K562 (cell line): ENCODE measurements around the gene BORA. TPM values are rescaled to one million over a fixed set of nuclear protein-coding genes. Genes with fewer than 3 reads are reported as not detected.

Experiments used
- ATAC-seq: fragments of 200-7000 bp; cut with Tn5 transposase; 3 replicates; pipeline ENCODE4 v1.9.1; 2020; ENCODE audit warnings: moderate library complexity
- BruUV-seq: library from RNA; stranded (reverse); fragments of 400-500 nt; replicated peaks from 2 replicates; lab custom pipeline; 2021; lab: Mats Ljungman, UMichigan
- CTCF ChIA-PET: fragments of 300-600 bp; formaldehyde crosslinking; extraction: SDS; loops from one replicate; lab custom pipeline; 2021; ENCODE audit warnings: low intra/inter-chr PET ratio; lab: Yijun Ruan, JAX
- POLR2A ChIA-PET: fragments of 300-600, 350-650 bp; sonication (Branson Sonifier 250); formaldehyde crosslinking; extraction: SDS; loops from one replicate; lab custom pipeline; 2021; ENCODE audit warnings: antibody characterized with exemption, inconsistent platforms; lab: Yijun Ruan, JAX
- DNase-seq, 4 experiments: peaks; one replicate each; pipeline versions ENCODE4 v3.0.0 to v3.0.0-alpha.2; 2011 to 2018; ENCODE audit warnings: low spot score in 3 of 4, mixed read lengths in 3 of 4; ENCODE audit errors: extremely low read depth in 1 of 4
- FAIRE-seq: peaks from 2 replicates; lab custom pipeline; 2011; peaks lifted over from hg19 to GRCh38; lab: Jason Lieb, UNC
- H2AFZ ChIP-seq: 2 replicates; pipeline ENCODE4 v1.6.0; 2011; ENCODE audit warnings: low read depth, low read length, control low read depth, inconsistent platforms
- H3K27ac ChIP-seq: fragments of 200-600 bp; 3 replicates; pipeline ENCODE4 v1.8.0; 2011; ENCODE audit warnings: low read depth, mild to moderate bottlenecking, control low read depth, inconsistent platforms, low read length, moderate library complexity, mixed read lengths; ENCODE audit errors: extremely low read depth
- H3K27me3 ChIP-seq, 2 experiments: fragments of 300-600 bp in 1 of 2; 2 replicates in 1 of 2; 3 replicates in 1 of 2; pipeline versions ENCODE4 v1.6.0 to v1.8.0; 2011; ENCODE audit warnings: inconsistent platforms in 2 of 2, low read length in 2 of 2, mild to moderate bottlenecking in 1 of 2, mixed read lengths in 1 of 2, moderate library complexity in 1 of 2; ENCODE audit not compliant: control insufficient read depth in 2 of 2, insufficient read depth in 2 of 2
- H3K36me3 ChIP-seq: fragments of 300-600 bp; 3 replicates; pipeline ENCODE4 v1.8.0; 2011; ENCODE audit warnings: mild to moderate bottlenecking, low read length, inconsistent platforms; ENCODE audit not compliant: control insufficient read depth, insufficient read depth
- H3K4me1 ChIP-seq, 2 experiments: fragments of 200-600 bp in 1 of 2; replicated peaks in 1 of 2; 2 replicates in 1 of 2; 3 replicates in 1 of 2; pipeline versions ENCODE4 v1.5.1 to v1.8.0; 2011; ENCODE audit warnings: inconsistent platforms in 2 of 2, low read length in 2 of 2, mild to moderate bottlenecking in 1 of 2, mixed read lengths in 1 of 2, moderate library complexity in 1 of 2; ENCODE audit not compliant: control insufficient read depth in 2 of 2, insufficient read depth in 2 of 2
- H3K4me2 ChIP-seq: 2 replicates; pipeline ENCODE4 v1.6.1; 2011; ENCODE audit warnings: low read length, control low read depth, inconsistent platforms, mixed read lengths; ENCODE audit not compliant: insufficient read depth
- H3K4me3 ChIP-seq: fragments of 200-600 bp; sonication (generic), shearing (Covaris generic); 2 replicates; pipeline ENCODE4 v1.5.1; 2016; ENCODE audit warnings: control low read depth, inconsistent platforms
- H3K79me2 ChIP-seq: fragments of 200-600 bp; 3 replicates; pipeline ENCODE4 v1.8.0; 2011; ENCODE audit warnings: low read length, inconsistent platforms; ENCODE audit not compliant: control insufficient read depth, insufficient read depth
- H3K9ac ChIP-seq, 2 experiments: 2 replicates each; pipeline versions ENCODE4 v1.6.0 to v1.6.1; 2011; ENCODE audit warnings: low read depth in 2 of 2, low read length in 2 of 2, control low read depth in 1 of 2, inconsistent platforms in 1 of 2, mild to moderate bottlenecking in 1 of 2, mixed read lengths in 1 of 2; ENCODE audit not compliant: insufficient read depth in 1 of 2
- H3K9me1 ChIP-seq: one replicate; pipeline ENCODE4 v1.6.0; 2011; ENCODE audit warnings: inconsistent platforms, mild to moderate bottlenecking, low read length, moderate library complexity; ENCODE audit not compliant: control insufficient read depth, insufficient read depth
- H3K9me3 ChIP-seq: replicated peaks from 2 replicates; pipeline ENCODE4 v1.5.1; 2011; ENCODE audit warnings: low read depth, low read length, inconsistent platforms; ENCODE audit not compliant: control insufficient read depth, insufficient read depth
- H4K20me1 ChIP-seq: replicated peaks from 2 replicates; pipeline ENCODE4 v1.6.1; 2011; ENCODE audit warnings: low read length, inconsistent platforms, mixed read lengths; ENCODE audit not compliant: control insufficient read depth, insufficient read depth
- ATF1 ChIP-seq, 2 experiments: fragments of 450-650 bp in 1 of 2; IDR thresholded peaks; 2 replicates each; pipeline ENCODE4 v1.6.1; 2016; ENCODE audit warnings: missing compliant biosample characterization in 1 of 2, missing genetic modification characterization in 1 of 2
- CBX8 ChIP-seq: fragments of 200-600 bp; sonication (generic); IDR thresholded peaks from 2 replicates; pipeline ENCODE4 v1.6.1; 2012; ENCODE audit warnings: borderline replicate concordance, mixed run types, low read depth, mild to moderate bottlenecking, moderate library complexity, mixed read lengths, low read length, control low read depth, inconsistent platforms; ENCODE audit not compliant: poor library complexity, severe bottlenecking; ENCODE audit errors: extremely low read depth
- CSDE1 ChIP-seq, 2 experiments: fragments of 450-650 bp; IDR thresholded peaks; 2 replicates each; pipeline ENCODE4 v1.6.1; 2016; ENCODE audit warnings: mild to moderate bottlenecking in 1 of 2
- ELF4 ChIP-seq: fragments of 450-650 bp; formaldehyde crosslinking; IDR thresholded peaks from 2 replicates; pipeline ENCODE4 v1.4.0; 2022; ENCODE audit warnings: missing genetic modification characterization
- HEY1 ChIP-seq: fragments of 250-450 bp; sonication (Bioruptor Pico); IDR thresholded peaks from 2 replicates; pipeline ENCODE4 v1.5.0; 2020; ENCODE audit warnings: mild to moderate bottlenecking, moderate library complexity, borderline replicate concordance
- KDM4B ChIP-seq, 2 experiments: fragments of 450-650 bp in 1 of 2; sonication (generic) in 1 of 2; IDR thresholded peaks; 2 replicates each; pipeline ENCODE4 v1.6.1; 2016 to 2017; ENCODE audit warnings: borderline replicate concordance in 2 of 2, antibody characterized with exemption in 1 of 2, low read depth in 1 of 2, mild to moderate bottlenecking in 1 of 2
- NCOA6 ChIP-seq: fragments of 450-650 bp; IDR thresholded peaks from 2 replicates; pipeline ENCODE4 v1.6.1; 2017; ENCODE audit warnings: mild to moderate bottlenecking
- NELFE ChIP-seq: IDR thresholded peaks from 2 replicates; pipeline ENCODE4 v1.6.1; 2011; ENCODE audit warnings: mild to moderate bottlenecking; ENCODE audit not compliant: insufficient read depth, insufficient read length
- RNF2 ChIP-seq: sonication (generic); IDR thresholded peaks from 2 replicates; pipeline ENCODE4 v1.6.1; 2016
- TARDBP ChIP-seq: fragments of 450-650 bp; IDR thresholded peaks from 2 replicates; pipeline ENCODE4 v1.6.1; 2016
- ZNF217 ChIP-seq: sonication (generic); formaldehyde crosslinking; IDR thresholded peaks from 2 replicates; pipeline ENCODE4 v1.8.0; 2022; ENCODE audit warnings: mild to moderate bottlenecking, missing genetic modification reagents
- ZNF561 ChIP-seq: fragments of 450-650 bp; formaldehyde crosslinking; conservative IDR thresholded peaks from 2 replicates; pipeline ENCODE4 v1.4.0; 2020; ENCODE audit warnings: mild to moderate bottlenecking, moderate library complexity
- WGBS: fragments of 100-300 bp; shearing (Covaris generic); methylation state at CpG from one replicate; pipeline ENCODE4 v1.1.6; 2016; ENCODE audit warnings: low coverage, mixed read lengths; ENCODE audit not compliant: insufficient coverage; ENCODE audit errors: missing lambda C conversion rate; 5-methylcytosine and 5-hydroxymethylcytosine counted together
- in situ Hi-C: fragments of 300-500 bp; cut with MboI; formaldehyde crosslinking; loops from 4 replicates; pipeline ENCODE4 v1.15.0; 2018; ENCODE audit warnings: inconsistent platforms, mixed read lengths
- intact Hi-C: fragments of 100-400 bp; cut with micrococcal nuclease; formaldehyde crosslinking; loops from 2 replicates; pipeline ENCODE4 v1.14.2; 2022
- polyA plus RNA-seq, 8 experiments: library from polyadenylated mRNA; depleted of rRNA in 4 of 8; stranded (reverse) in 5 of 8; unstranded in 3 of 8; fragments of >200 nt; fragmentation: Nextera tagmentation in 2 of 8; fragmentation: Illumina TruSeq in 1 of 8; extraction: Ambion mirVana in 2 of 8; extraction: Trizol in 1 of 8; gene quantifications; 2 replicates each; pipeline versions ENCODE4 v1.2.1 to v1.2.3, GENCODE V29; 2011 to 2014; ENCODE audit warnings: inconsistent platforms in 1 of 8, missing spikeins in 1 of 8
- total RNA-seq, 7 experiments: library from RNA; depleted of rRNA in 6 of 7; stranded (reverse); fragments of >200 nt in 6 of 7; fragmentation: Illumina TruSeq in 2 of 7; extraction: Trizol in 2 of 7; gene quantifications; 2 replicates each; pipeline versions ENCODE4 v1.2.1 to v1.2.3, GENCODE V29; 2011 to 2021; ENCODE audit warnings: low replicate concordance in 1 of 7
- TF ChIP-seq, protein P1 (sequence below): fragments of 200-800 bp; sonication (Bioruptor generic); IDR thresholded peaks from 2 replicates; pipeline ENCODE4 v1.6.1; 2016; ENCODE audit warnings: missing genetic modification characterization, missing compliant biosample characterization
- TF ChIP-seq, protein P2 (sequence below): fragments of 250-450 bp; sonication (Bioruptor Pico); IDR thresholded peaks from 2 replicates; pipeline ENCODE4 v1.9.0; 2021; ENCODE audit warnings: mild to moderate bottlenecking, inconsistent platforms
- TF ChIP-seq, protein P3 (sequence below), 3 experiments: fragments of 200-800 bp in 1 of 3; sonication (Bioruptor generic) in 1 of 3; sonication (generic) in 1 of 3; formaldehyde crosslinking in 1 of 3; IDR thresholded peaks; 2 replicates each; pipeline versions ENCODE4 v1.6.1 to v1.8.0; 2016 to 2022; ENCODE audit warnings: mild to moderate bottlenecking in 2 of 3, missing compliant biosample characterization in 2 of 3, missing genetic modification characterization in 2 of 3, missing genetic modification reagents in 1 of 3

BORA gene
- total and polyA plus RNA-seq, 9 of the 15 experiments (the other 6 are each of a cell fraction or from before 2014, with no cell fraction given) = 12.4 to 21.5 (median 18.2) TPM

DNA sequence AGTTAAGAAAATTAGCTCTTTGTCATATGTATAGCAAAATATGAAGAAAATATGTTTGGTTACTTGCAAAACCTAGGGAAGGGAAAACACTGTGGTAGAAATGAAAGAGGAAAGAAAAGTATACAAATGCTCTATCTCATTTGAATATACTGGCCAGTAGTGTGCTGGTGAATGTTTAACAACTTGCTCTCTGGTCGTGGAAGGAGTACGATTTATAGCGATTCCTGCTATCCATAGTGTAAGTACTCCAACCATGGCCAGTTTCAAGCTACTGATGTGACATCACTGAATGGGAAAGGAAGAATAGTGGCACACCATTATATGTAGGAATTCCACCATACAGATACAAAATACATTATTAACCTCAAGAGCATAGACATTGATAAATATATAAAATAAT lies 9.3 kb downstream of the BORA start:
- no TSS peak for BruUV-seq
- ChIA-PET POLR2A (no interaction called here), CTCF (no interaction called here)
- in situ Hi-C loops = no loop called here
- intact Hi-C loops = no loop called here
- H3K9ac ChIP-seq = no peak overlapping the region
- H3K36me3 ChIP-seq = peaks cover 73% of the 10 kb centered on the region
- DNase-seq (no peak), FAIRE-seq (no peak), ATAC-seq (no peak)
- no peaks in the 10 kb centered on the region for H3K27me3 ChIP-seq
- H3K9me3 ChIP-seq = no peaks in the 10 kb centered on the region
- no peak overlapping the region for H3K27ac ChIP-seq
- H3K79me2 ChIP-seq = peaks cover 31% of the 10 kb centered on the region
- H3K4me1 ChIP-seq = no peaks in the 10 kb centered on the region
- H4K20me1 ChIP-seq = no peaks in the 10 kb centered on the region
- no peak overlapping the region for H3K4me3 ChIP-seq
- H2AFZ ChIP-seq = no peak overlapping the region
- no peaks in the 10 kb centered on the region for H3K9me1 ChIP-seq
- no peak overlapping the region for H3K4me2 ChIP-seq
- 94% methylated on average over 3 of the region's 3 CpGs for WGBS
- TF ChIP-seq ELF4 = no peak
- no peak for TF ChIP-seq NCOA6
- no peak for TF ChIP-seq TARDBP
- TF ChIP-seq, protein P1, sequence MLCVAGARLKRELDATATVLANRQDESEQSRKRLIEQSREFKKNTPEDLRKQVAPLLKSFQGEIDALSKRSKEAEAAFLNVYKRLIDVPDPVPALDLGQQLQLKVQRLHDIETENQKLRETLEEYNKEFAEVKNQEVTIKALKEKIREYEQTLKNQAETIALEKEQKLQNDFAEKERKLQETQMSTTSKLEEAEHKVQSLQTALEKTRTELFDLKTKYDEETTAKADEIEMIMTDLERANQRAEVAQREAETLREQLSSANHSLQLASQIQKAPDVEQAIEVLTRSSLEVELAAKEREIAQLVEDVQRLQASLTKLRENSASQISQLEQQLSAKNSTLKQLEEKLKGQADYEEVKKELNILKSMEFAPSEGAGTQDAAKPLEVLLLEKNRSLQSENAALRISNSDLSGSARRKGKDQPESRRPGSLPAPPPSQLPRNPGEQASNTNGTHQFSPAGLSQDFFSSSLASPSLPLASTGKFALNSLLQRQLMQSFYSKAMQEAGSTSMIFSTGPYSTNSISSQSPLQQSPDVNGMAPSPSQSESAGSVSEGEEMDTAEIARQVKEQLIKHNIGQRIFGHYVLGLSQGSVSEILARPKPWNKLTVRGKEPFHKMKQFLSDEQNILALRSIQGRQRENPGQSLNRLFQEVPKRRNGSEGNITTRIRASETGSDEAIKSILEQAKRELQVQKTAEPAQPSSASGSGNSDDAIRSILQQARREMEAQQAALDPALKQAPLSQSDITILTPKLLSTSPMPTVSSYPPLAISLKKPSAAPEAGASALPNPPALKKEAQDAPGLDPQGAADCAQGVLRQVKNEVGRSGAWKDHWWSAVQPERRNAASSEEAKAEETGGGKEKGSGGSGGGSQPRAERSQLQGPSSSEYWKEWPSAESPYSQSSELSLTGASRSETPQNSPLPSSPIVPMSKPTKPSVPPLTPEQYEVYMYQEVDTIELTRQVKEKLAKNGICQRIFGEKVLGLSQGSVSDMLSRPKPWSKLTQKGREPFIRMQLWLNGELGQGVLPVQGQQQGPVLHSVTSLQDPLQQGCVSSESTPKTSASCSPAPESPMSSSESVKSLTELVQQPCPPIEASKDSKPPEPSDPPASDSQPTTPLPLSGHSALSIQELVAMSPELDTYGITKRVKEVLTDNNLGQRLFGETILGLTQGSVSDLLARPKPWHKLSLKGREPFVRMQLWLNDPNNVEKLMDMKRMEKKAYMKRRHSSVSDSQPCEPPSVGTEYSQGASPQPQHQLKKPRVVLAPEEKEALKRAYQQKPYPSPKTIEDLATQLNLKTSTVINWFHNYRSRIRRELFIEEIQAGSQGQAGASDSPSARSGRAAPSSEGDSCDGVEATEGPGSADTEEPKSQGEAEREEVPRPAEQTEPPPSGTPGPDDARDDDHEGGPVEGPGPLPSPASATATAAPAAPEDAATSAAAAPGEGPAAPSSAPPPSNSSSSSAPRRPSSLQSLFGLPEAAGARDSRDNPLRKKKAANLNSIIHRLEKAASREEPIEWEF = no peak
- TF ChIP-seq ZNF217 (CRISPR knock-in tag) = no peak
- TF ChIP-seq, protein P2, sequence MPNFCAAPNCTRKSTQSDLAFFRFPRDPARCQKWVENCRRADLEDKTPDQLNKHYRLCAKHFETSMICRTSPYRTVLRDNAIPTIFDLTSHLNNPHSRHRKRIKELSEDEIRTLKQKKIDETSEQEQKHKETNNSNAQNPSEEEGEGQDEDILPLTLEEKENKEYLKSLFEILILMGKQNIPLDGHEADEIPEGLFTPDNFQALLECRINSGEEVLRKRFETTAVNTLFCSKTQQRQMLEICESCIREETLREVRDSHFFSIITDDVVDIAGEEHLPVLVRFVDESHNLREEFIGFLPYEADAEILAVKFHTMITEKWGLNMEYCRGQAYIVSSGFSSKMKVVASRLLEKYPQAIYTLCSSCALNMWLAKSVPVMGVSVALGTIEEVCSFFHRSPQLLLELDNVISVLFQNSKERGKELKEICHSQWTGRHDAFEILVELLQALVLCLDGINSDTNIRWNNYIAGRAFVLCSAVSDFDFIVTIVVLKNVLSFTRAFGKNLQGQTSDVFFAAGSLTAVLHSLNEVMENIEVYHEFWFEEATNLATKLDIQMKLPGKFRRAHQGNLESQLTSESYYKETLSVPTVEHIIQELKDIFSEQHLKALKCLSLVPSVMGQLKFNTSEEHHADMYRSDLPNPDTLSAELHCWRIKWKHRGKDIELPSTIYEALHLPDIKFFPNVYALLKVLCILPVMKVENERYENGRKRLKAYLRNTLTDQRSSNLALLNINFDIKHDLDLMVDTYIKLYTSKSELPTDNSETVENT (CRISPR knock-in tag) = no peak
- no peak for TF ChIP-seq ATF1 (CRISPR knock-in tag; IDR thresholded peaks at IDR 0.05)
- TF ChIP-seq ATF1 (tag; IDR thresholded peaks at IDR 0.05) = no peak
- TF ChIP-seq, protein P3, sequence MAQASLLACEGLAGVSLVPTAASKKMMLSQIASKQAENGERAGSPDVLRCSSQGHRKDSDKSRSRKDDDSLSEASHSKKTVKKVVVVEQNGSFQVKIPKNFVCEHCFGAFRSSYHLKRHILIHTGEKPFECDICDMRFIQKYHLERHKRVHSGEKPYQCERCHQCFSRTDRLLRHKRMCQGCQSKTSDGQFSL (CRISPR knock-in tag; IDR thresholded peaks at IDR 0.05) = no peak
- TF ChIP-seq, protein P3 (tag; IDR thresholded peaks at IDR 0.05) = no peak
- no peak for TF ChIP-seq CBX8
- TF ChIP-seq HEY1 (CRISPR knock-in tag) = no peak
- TF ChIP-seq KDM4B (IDR thresholded peaks at IDR 0.05; ENCODE audit: borderline replicate concordance in 2 of 2, low read depth in 1 of 2) = no peak
- TF ChIP-seq RNF2 = no peak
- TF ChIP-seq ZNF561 = no peak
- TF ChIP-seq CSDE1 (IDR thresholded peaks at IDR 0.05) = no peak
- no peak for TF ChIP-seq NELFE
